Measurements from ENCODE around the gene TP73.

The TP73 gene

DNA sequence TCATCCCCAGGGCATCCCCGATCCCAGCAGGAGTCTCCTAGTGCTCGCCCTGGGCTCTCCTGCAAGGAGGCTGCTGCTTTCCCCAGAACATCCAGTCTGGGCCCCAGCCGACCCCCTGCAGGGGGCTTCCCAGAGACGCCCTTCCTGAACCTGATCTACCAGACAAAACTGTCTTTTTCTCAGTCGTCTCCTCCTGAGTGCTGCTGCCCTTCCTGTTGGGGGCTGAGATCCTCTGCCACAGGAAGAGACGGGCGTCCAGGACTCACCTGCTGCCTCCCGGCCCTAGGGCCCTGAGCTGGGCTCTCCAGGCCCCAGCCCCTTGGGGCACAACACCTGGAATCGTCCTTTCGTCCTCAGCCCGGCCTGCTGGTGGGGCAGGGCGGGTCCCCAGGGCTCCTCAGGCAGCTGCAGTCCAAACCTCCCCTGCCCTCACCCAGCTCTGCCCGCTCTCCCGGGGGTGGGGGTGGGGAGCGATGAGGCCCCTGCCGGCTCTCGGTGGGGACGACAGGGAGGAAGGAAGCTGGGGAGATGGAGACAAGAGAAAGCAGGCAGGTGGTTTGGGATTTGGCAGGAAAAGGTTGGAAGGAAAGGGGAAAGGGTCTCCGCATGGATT is 36.9 kb downstream of the TP73 start:
- DNase-seq = no peak

DNA sequence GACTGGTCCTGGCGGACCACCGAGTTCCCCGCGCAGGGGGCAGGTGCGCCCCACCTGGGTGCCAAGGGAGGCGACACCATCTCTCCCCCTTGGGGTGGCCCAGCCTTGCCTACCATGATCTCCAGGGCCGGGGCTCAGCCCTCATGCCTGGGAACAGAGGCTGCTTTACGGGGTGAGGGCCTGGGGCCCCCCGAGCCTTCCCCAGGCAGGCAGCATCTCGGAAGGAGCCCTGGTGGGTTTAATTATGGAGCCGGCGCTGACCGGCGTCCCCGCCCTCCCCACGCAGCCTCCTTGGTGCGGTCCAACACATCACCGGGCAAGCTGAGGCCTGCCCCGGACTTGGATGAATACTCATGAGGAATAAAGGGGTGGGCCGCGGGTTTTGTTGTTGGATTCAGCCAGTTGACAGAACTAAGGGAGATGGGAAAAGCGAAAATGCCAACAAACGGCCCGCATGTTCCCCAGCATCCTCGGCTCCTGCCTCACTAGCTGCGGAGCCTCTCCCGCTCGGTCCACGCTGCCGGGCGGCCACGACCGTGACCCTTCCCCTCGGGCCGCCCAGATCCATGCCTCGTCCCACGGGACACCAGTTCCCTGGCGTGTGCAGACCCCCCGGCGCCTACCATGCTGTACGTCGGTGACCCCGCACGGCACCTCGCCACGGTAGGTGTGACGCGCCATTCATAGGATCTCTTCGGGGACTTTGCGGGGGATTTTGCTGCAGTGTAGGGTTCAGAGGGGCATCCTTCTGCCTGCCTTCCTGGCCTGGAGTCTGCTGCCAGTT is 38.2 kb downstream of the TP73 start:
- DNase-seq = no peak

DNA sequence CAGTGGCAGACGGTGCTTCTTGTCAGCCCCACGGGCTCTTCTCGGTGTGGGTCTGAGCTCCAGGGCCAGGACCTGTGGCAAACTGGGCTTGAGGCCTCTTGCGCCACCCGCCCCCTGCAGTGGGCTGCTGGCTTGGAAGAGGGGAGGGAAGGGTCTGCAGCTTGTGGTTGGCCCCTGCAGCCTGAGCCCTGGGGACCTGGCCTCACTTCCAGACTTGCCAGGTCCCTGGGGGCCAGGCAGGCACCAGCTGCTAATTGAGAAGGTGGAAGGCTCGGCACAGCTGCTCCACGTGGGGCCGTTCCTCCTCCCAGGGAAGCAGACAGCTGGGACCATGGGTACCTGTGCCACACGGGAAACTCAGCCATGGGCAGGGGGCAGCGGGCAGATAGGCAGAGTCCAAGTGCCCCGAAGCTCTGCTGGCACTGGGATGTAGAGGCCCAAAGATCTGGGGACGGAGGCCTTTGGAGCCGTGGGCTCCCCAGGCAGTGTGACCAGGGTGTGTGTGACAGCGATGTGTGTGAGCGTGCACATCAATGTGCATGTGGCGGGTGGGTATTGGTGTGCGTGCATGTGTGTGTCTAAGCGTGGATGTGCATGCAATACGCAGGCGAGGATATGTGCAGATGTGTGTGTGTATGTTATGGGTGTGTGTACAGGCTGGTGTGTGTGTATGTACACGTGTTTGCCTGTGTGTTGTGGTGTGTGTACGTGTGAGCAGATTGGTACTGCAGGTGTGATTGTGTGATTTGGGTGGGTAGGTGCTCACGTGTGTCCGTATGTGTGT is 39.3 kb downstream of the TP73 start:
- DNase-seq = no peak

DNA sequence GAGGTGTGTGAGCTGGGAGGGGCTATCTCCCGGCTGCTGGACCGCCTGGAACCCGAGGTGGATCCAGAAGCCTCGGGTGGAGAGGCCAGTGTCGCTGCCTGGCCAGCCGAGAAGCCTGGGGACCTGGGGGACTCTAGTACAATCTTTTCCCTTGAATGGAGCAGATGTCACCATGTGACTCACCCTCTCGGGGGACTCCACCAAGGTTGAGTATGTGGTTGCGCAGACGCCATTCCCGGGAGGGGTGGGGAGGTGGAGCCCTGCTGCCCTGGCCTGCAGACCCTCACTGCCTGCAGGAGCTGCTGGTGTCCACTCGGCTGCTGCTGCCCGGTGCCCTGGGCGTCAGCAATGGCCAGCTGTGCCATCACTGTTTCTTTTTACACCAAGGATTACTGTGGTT is 40.3 kb downstream of the TP73 start:
- DNase-seq = no peak

DNA sequence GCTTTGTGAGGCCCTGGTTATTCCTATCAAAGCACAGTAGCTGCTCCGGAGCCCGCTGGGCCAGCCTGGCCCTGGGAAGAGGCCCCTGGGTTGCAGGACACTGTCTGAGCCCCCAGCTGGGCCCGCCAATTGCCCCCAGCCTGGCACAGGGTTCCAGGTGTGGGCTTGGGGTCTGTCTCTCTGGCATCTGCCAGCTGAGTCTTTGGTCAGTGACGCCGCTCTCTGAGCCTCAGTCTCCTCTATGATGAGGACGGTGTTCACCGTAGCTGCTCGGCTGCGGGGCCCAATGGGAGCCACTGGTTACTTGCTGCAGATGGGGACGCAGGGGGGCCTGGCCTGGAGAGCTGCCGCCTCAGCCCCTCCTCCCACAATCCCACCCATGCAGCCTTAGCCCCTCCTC is 41.0 kb downstream of the TP73 start:
- no peak for DNase-seq

DNA sequence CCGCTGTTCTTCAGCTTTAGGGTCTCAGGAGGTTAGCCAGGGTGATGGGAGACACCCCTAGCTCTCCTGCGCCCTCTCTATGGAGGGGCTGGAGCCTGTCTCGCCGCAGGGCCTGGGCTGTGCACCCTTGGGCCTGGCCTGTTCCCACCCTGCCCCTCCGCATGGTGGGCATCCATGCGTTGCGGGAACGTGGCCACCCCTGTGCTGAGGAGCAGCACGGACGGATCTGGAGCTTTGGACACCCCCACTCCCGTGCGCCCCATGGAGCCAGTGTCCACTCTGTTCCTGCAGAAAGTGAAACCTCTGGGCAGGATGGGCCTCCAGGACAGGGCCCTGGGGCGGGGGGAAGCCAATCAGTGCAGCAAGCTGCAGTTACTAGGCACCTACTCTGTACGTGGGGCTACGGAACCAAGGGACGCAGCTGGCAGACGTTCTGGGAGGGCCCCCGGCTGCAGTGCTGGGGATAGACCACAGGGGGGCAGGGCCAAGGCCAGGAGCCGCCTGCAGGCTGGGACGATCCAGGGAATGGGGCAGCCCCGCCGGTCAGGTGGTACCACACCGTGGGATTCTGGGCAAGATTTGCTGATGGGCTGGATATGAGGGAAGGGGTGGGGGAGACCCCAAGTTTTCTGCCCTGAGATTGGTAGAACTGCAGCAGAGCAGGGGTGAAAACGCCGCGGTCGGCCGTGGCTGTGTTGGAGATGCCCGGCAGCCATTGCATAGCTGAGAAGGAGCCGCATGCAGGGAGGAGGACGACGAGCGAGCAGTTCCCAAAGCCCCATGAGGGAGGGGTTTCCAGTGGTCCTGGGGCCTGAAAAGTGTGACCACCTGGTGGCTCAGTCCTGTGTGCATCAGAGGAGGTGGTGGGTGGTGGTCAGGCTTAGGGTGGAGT is 43.3 kb downstream of the TP73 start:
- peak; percentile 60 for DNase-seq

DNA sequence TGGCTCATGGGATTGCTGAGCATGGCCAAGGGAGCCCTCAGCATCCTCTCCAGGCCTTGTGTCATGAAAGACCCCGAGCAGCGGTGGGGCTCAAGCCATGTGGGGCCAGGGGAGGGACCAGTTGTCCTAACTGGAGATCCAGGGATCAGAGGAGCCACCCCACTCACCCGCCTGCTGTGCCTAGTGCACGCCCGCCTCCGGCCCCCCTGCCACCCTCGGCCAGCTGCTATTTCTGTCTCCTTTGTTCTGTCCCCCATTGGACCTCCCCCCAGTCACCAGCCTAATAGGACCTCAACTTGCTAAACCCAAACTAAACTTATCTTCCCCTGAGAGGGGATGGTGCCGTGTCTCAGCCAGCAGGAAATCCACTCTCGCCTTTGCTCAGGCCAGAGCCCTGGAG is 44.4 kb downstream of the TP73 start:
- no peak for DNase-seq

DNA sequence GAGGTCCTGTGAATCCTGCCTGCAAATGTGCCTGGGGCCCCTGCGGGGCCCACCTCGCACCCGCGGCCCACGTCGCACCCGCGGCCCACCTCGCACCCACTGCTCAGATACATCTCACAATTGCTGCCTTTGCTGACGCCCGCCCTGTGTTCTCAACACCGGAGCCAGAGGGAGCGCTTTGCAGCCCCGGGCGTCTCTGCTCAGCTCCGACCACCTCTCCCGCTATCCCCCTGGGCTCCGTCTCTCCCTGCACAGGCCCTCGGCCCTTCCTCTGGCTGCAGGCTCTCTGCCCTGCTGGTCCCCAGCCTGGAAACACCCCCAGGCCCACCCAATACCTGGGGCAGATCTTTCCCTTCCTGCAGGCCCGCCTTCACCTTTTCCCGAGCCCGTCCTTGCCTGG is 44.8 kb downstream of the TP73 start:
- DNase-seq = no peak

DNA sequence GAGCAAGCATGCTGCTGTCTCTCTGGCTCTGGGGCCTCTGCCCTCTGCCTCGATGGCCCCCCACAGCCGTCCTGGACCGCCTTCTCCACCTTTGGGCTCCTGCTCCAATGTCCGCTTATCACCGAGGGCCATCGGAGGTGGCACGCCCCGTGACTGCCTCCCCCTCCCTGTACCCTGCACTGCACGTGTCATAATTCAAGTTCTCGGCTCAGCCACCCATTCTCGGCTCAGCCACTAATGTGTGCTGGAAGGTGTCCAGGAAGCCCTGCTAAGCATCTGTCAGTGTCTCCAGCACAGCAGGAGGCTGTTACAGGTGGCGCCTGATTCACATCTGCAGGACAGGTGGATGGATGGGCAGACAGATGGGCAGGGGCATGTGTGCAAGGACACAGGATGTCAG is 45.5 kb downstream of the TP73 start:
- DNase-seq = no peak

DNA sequence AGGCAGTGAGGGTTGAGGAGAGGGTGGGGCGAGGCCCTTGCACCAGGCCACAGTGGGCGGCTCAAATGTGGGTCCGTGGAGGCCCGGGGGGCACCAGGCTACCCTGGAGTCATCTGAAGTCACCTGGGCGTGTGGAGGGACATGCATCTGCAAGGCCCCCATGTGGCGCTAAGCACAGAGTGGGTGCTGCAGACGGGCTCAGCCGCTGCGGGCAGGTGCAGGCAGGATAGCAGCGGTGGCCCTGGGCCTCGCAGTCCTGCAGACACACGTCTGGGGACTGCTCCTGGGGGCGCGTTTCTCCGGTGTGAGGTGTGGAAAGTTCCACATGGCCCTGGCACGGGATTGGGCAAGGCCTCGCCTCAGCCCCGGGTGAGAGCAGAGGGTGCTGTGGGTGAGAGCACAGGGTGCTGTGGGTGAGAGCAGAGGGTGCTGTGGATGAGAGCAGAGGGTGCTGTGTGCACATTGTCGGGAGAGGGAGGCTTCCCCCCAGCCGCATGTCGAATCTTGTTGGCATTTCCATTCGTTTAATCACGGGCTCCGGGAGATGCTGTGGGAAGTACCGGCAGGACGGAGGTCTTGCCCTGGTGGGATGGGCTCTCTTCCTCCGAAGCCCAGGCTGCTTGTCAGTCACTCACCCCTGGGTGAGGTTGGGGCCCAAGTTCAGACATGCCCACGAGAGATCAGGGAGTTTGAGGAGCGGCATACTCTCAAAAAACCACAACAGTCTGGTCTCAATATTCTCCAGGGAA is 46.5 kb downstream of the TP73 start:
- no peak for DNase-seq

DNA sequence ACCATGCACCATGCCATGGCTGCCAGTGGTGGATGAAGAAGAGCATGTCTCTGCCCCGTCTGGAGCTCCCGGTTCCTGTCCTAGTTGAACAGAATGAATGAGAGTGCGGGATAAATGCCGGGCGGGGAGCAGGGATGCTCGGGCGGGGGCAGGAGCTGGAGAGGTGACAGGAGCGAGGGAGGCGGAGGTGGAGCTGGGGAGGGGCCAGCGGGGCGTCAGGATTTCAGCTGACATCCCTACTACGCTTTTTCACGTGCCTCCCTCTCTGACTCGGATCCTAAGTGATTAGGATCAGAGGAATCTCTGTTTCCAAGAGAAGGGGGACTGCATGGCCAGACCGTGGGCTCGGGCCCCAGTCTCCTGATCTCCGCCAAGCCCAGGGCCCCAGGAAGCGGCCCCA is 47.3 kb downstream of the TP73 start:
- DNase-seq = no peak

DNA sequence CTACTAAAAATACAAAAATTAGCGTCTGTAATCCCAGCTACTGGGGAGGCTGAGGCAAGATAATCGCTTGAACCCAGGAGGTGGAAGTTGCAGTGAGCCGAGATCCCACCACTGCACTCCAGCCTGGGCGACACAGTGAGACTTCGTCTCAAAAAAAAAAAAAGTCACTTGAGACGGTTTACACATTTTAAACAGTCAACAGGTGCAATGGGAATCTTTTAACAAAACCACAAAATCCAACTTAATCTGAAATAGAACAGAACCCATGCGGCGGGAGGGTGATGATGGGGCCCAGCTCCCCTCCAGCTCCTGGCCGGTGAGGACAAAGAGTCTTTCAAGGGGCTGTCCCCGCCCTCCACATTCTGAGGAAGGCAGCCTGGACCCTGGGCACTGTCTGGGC is 48.3 kb downstream of the TP73 start:
- DNase-seq = no peak

DNA sequence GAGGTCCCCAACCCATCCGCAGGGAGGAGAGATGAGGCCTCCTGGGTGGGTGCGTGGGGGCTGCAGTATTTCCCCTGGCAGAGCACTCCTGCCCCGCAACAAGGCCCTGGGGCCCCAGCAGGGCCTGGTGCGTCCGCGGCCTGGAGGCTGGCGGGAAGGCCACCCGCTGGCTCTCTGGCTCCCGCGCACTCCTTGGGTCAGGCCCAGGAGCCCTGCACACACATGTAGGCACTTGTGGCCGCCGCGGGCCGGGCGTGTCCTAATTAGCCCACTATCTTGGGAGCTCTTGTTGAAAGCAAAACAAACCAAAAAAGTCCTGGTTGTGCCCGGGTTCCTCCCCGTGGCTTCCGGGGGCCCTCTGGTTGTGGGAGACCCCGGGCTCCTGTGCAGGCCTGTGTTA is 50.2 kb downstream of the TP73 start:
- no peak for DNase-seq

DNA sequence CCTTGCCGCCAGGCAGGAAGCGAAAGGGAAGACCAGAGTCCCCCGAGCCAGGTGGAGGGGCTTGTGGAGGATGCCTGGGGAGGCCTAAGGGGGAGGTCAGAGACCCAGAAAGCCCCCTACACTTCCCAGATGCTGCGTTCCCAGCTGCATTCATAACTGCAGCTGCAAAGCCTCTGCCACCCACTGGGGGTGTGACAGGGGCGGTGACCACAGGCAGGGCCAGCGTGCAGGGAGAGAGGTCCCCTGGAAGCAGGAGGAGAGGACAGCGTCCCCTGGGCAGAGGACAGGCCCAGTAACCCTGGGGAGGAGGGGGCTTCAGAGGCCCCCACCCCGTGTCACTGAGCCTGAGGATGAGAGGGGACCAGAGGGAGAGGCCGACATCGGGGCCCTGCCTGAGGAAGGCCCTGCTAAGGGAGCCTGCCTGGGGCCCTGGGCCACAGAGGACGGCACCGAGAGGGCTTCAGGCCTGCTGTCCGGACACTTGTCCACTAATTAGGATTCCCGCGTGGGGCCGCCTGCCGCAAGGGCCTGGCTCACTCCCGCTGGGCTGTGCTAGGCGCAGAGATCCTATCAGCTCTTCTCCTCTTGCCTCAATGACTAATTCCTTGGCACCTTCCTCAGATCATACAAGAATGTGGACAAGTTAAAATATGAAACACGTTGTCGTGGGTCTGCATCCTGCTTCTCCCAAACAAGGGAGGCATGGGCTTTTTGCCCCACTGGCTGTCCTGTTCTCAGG is 50.8 kb downstream of the TP73 start:
- no peak for DNase-seq

DNA sequence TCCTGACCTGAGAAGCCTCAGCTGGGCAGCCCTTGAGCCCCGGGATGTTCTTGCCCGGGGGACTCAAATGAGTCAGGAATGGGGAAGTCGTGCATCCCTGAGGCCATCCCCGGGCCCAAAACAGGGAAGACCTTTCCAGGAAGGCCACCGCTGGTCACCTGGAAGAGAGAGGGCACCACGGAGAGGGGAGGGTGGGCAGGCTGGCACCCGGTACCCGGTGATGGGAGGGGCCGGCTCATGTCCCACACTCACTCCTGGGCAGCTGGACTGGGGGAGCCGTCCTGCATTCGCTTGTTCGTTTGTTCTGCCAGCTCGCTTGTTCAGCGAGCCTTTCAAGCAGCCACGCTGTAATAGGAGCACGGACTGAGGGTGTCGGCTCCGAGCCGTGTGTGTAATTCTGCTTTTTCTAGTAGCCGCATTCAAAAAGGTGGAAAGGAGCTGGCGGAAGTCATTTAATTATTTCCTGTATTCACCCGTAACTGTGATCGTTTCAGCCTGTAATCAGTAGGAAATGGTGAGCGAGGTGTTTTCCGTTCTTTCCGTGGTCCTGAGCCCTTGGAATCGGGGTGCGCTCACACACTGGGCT is 51.6 kb downstream of the TP73 start:
- no peak for DNase-seq

DNA sequence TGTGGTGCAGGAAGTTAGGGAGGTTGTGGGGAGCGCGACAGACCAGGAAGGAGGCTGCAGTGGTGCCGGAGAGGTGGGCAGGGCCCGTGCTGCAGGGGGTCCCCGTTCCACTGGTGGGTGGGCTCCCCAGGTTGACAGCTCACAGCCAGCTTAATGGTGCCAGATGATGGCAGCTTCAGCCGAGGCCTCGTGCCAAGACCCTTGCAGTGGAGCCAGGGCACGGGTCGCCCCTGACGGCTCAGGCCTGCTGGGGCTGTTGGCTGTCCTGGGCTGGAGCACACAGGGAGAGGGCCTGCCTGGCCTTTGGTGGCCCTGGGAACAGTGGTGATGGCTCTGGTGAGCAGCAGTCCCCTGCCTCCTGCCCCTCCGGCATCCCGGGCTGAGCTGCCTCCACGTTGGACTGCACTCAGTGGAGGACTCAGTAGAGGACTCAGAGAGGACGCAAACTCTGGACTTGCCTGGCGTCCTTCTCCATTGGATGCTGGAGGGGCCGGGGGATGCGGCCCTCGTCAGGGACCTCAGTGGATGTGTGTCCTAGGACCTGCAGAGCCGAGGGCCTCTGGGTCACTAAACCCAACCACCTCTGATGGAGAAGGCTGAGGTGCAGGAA is 53.1 kb downstream of the TP73 start:
- no peak for DNase-seq

DNA sequence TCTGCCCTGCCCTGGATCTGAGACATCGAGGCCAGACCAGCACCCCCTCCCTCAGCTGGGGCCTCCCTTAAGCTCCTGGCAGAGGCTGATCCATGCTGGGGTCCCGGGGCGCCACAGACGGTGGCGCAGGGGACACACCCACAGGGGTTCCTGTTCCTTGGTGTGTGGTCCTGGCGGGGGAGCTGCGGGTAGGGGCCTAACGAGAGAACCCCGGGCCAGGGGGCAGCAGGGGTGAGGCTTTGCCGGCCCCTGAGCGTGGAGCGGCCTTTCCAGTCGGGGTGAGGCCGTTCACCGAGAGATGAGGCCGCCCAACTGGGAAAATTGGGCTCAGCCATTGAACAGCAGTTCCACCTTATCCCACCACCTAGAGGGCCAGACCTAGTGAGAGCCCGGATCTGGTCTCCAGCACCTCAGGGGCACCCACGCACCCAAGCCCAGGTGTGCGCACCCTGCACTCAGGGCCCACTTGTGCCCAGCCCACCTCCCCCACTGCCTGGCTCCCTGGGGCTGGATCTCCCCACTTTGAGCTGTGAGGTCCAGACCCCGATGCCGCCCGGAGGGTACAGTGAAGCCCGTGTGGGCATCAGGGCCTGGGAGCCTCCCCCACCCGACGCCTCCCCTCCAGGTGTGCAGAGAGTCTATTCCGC is 54.5 kb downstream of the TP73 start:
- no peak for DNase-seq

DNA sequence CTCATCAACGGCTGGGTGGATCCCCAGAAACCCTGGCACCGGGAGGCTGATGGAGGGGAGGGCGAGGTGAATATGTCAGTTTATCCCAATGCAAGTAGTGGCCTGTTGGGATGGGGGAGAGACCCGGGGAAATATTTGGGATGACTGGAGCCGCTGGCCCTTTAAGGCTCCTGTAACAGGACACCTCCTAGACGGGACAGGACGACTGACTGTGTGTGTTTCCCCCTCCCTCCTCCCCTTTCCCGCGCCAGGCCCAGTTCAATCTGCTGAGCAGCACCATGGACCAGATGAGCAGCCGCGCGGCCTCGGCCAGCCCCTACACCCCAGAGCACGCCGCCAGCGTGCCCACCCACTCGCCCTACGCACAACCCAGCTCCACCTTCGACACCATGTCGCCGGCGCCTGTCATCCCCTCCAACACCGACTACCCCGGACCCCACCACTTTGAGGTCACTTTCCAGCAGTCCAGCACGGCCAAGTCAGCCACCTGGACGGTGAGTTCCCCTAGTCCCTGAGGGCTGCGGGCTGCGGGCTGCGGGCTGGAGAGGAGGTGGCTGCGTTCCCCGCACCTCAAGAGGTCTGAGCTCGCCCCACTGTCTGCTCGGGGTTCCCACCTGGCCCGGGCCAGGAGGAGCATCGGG is 55.1 kb downstream of the TP73 start:
- no peak for DNase-seq

DNA sequence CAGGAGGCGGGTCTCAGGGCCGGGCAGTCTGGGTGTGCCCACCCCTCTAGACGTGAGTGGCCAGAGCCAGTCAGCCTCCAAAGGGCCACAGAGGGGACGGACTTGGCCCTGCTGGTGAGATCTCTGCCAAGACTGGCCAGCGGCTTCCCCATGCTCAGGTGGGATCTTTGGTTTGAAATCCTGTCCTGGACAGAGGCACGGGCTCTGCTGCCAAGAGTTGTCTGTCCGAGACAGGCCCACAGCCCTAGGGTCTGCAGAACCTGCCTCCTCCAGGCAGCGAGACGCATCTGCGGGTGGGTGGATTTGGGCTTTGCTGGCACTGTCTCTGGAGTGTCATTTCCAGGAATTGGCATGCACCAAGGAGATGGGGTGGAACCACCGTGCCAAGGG is 55.6 kb downstream of the TP73 start:
- no peak for DNase-seq
